Measurements from ENCODE around the gene SSBP2. TPM values are rescaled to one million over a fixed set of nuclear protein-coding genes. Genes with fewer than 3 reads are reported as not detected.

Gene SSBP2
- total and polyA plus RNA-seq, 4 donors = 17.2 to 99.9 (median 27.3) TPM

GRCh38 chr5:81450940-81451339 is 300.0 kb downstream of the SSBP2 start:
- Histone ChIP-seq H3K27me3 (ENCODE audit: control insufficient read depth in 3 of 3, insufficient read depth in 3 of 3, low read length in 2 of 3) (no peaks in the 10 kb centered on the region), H3K9me3 (ENCODE audit: control insufficient read depth in 4 of 4, insufficient read depth in 3 of 4, low read length in 3 of 4) (no peaks in the 10 kb centered on the region), H3K36me3 (ENCODE audit: control insufficient read depth in 4 of 4, insufficient read depth in 4 of 4, low read length in 4 of 4) (peaks cover 2 to 14% (median 3%) of the 10 kb centered on the region in 4 donors), H3K27ac (ENCODE audit: low read depth in 1 of 2, low read length in 1 of 2) (no peak overlapping the region), H3K4me3 (no peak overlapping the region), H3K4me1 (ENCODE audit: control insufficient read depth in 5 of 5, insufficient read depth in 5 of 5, low read length in 5 of 5) (no peaks in the 10 kb centered on the region), H3K9ac (ENCODE audit: insufficient read depth in 1 of 2, low read length in 2 of 2) (no peak overlapping the region)
- no peak for DNase-seq
- ATAC-seq (ENCODE audit: insufficient read depth, low FRiP score) = no peak
- TF ChIP-seq, protein P1, sequence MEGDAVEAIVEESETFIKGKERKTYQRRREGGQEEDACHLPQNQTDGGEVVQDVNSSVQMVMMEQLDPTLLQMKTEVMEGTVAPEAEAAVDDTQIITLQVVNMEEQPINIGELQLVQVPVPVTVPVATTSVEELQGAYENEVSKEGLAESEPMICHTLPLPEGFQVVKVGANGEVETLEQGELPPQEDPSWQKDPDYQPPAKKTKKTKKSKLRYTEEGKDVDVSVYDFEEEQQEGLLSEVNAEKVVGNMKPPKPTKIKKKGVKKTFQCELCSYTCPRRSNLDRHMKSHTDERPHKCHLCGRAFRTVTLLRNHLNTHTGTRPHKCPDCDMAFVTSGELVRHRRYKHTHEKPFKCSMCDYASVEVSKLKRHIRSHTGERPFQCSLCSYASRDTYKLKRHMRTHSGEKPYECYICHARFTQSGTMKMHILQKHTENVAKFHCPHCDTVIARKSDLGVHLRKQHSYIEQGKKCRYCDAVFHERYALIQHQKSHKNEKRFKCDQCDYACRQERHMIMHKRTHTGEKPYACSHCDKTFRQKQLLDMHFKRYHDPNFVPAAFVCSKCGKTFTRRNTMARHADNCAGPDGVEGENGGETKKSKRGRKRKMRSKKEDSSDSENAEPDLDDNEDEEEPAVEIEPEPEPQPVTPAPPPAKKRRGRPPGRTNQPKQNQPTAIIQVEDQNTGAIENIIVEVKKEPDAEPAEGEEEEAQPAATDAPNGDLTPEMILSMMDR (IDR thresholded peaks at IDR 0.05; ENCODE audit: control extremely low read depth, extremely low read depth) = no peak
- WGBS, 2 donors = 52 to 57% methylated on average over 2 of the region's 2 CpGs

DNA sequence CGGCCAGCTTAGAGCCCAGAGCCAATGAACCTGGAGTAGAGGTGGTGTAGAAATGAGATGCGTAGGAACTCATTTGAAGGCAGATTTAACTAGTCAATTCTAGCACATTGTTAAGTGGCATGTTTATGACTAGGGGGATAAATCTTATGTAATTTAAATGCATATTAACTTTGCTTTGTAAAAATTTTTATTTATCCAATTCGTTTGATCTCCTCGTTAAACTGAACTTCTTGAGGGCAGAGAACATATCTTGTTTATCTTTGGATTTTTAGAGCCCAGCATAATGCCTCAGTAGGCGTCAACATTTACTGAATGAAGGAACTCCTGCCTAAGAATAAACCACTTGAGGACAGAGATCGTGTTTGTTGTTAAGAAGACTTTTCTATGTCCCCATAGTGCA is 315.9 kb downstream of the SSBP2 start:
- Histone ChIP-seq H3K27ac (ENCODE audit: low read depth in 1 of 2, low read length in 1 of 2) (no peak overlapping the region), H3K4me3 (no peak overlapping the region), H3K4me1 (ENCODE audit: control insufficient read depth in 5 of 5, insufficient read depth in 5 of 5, low read length in 5 of 5) (no peaks in the 10 kb centered on the region), H3K36me3 (ENCODE audit: control insufficient read depth in 4 of 4, insufficient read depth in 4 of 4, low read length in 4 of 4) (peaks cover 0 to 4% (median 3%) of the 10 kb centered on the region in 4 donors), H3K27me3 (ENCODE audit: control insufficient read depth in 3 of 3, insufficient read depth in 3 of 3, low read length in 2 of 3) (no peaks in the 10 kb centered on the region), H3K9me3 (ENCODE audit: control insufficient read depth in 4 of 4, insufficient read depth in 3 of 4, low read length in 3 of 4) (no peaks in the 10 kb centered on the region), H3K9ac (ENCODE audit: insufficient read depth in 1 of 2, low read length in 2 of 2) (no peak overlapping the region)
- ATAC-seq (ENCODE audit: insufficient read depth, low FRiP score) = no peak
- WGBS, 2 donors = 83 to 86% methylated on average over 6 of the region's 6 CpGs
- TF ChIP-seq, protein P1 (IDR thresholded peaks at IDR 0.05; ENCODE audit: control extremely low read depth, extremely low read depth) = no peak
- no peak for DNase-seq

DNA sequence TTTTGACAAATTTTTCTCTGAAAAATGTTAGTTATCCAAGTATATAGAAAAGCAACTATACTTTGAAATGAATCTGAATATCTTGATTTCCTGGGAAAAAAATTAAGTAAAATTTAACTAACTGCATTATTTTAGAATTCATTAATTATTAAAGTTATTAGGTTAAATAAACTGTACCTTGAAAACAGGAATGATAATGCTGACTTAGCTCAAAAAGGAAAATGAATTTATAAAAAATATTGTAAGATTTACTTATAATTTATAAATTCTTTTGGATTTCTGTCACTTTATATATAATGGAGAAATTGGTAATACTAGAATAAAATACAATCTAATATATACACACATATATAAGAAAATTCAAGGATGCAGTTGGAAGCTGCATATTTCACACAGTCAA is 320.9 kb downstream of the SSBP2 start:
- TF ChIP-seq, protein P1 (IDR thresholded peaks at IDR 0.05; ENCODE audit: control extremely low read depth, extremely low read depth) = no peak

DNA sequence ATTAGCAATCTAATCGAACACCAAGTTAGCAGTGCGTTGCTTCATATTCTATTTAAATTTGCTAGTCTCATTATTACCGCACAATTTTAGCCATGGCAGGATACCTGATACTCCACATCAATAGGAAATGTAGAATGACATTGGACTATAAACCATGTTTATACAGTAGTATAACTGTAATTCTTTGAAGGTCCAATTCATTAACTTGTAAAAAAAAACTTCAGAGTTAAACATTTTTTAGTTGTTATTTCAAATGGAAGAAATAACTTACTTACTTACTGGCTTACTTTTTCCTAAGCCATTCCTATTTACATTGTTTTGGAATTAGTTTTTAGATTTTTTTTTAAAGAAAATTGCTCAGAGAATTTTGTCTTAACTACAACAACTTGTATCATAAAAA is 321.5 kb downstream of the SSBP2 start:
- Histone ChIP-seq H3K27ac (ENCODE audit: low read depth in 1 of 2, low read length in 1 of 2) (no peak overlapping the region), H3K4me3 (no peak overlapping the region), H3K36me3 (ENCODE audit: control insufficient read depth in 4 of 4, insufficient read depth in 4 of 4, low read length in 4 of 4) (peaks cover 0 to 6% (median 2%) of the 10 kb centered on the region in 4 donors), H3K27me3 (ENCODE audit: control insufficient read depth in 3 of 3, insufficient read depth in 3 of 3, low read length in 2 of 3) (no peaks in the 10 kb centered on the region), H3K9ac (ENCODE audit: insufficient read depth in 1 of 2, low read length in 2 of 2) (no peak overlapping the region), H3K9me3 (ENCODE audit: control insufficient read depth in 4 of 4, insufficient read depth in 3 of 4, low read length in 3 of 4) (no peaks in the 10 kb centered on the region), H3K4me1 (ENCODE audit: control insufficient read depth in 5 of 5, insufficient read depth in 5 of 5, low read length in 5 of 5) (peaks cover 0 to 16% (median 9%) of the 10 kb centered on the region in 5 donors)
- DNase-seq (no peak), ATAC-seq (ENCODE audit: insufficient read depth, low FRiP score) (no peak)
- TF ChIP-seq, protein P1 (IDR thresholded peaks at IDR 0.05; ENCODE audit: control extremely low read depth, extremely low read depth) = no peak
- 79 to 86% methylated on average over 3 of the region's 3 CpGs for WGBS, 2 donors

More for the DNA sequence above, 320.9 kb downstream of the SSBP2 start:
- Histone ChIP-seq H3K27ac (ENCODE audit: low read depth in 1 of 2, low read length in 1 of 2) (no peak overlapping the region), H3K4me3 (no peak overlapping the region), H3K27me3 (ENCODE audit: control insufficient read depth in 3 of 3, insufficient read depth in 3 of 3, low read length in 2 of 3) (no peaks in the 10 kb centered on the region), H3K9ac (ENCODE audit: insufficient read depth in 1 of 2, low read length in 2 of 2) (no peak overlapping the region), H3K4me1 (ENCODE audit: control insufficient read depth in 5 of 5, insufficient read depth in 5 of 5, low read length in 5 of 5) (peaks cover 0 to 16% (median 9%) of the 10 kb centered on the region in 5 donors), H3K9me3 (ENCODE audit: control insufficient read depth in 4 of 4, insufficient read depth in 3 of 4, low read length in 3 of 4) (no peaks in the 10 kb centered on the region), H3K36me3 (ENCODE audit: control insufficient read depth in 4 of 4, insufficient read depth in 4 of 4, low read length in 4 of 4) (peaks cover 0 to 6% (median 2%) of the 10 kb centered on the region in 4 donors)
- no peak for DNase-seq
- no peak for ATAC-seq (ENCODE audit: insufficient read depth, low FRiP score)

Data from lung (tissue), 12 donors.